GM12875 (cell line): ENCODE measurements around the gene NHERF2.
A peak's percentile ranks its signal among the peaks of the same experiment; 100 is the strongest.

Source experiments
- H3K4me3 ChIP-seq: one replicate; pipeline ENCODE4 v1.5.1; 2011; ENCODE audit warnings: low read depth, low read length, control low read depth
- TF ChIP-seq, protein P1 (sequence below): IDR thresholded peaks from 2 replicates; pipeline ENCODE4 v1.5.1; 2011; ENCODE audit warnings: low read depth, mild to moderate bottlenecking, control low read depth, inconsistent platforms, low read length, moderate library complexity, borderline replicate concordance; ENCODE audit not compliant: insufficient read depth

Gene NHERF2

DNA sequence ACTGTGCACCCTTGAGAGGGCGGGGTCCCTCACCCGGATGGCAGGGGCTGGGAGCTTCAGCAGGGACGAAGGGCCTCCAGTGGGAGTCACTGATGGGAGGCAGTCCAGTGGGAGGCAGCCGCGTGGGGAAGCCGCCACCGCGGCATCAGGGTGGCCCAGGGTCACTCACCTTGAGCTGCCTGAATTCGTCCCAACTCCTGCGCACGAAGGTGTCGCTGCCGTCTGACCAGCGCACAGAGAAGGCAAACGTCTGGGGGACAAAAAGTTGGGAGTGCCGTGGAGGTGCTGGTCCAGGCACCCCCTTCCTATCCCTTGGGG lies 46.0 kb upstream of the NHERF2 start:
- H3K4me3 ChIP-seq: no peak overlapping the region
- TF ChIP-seq, protein P1, sequence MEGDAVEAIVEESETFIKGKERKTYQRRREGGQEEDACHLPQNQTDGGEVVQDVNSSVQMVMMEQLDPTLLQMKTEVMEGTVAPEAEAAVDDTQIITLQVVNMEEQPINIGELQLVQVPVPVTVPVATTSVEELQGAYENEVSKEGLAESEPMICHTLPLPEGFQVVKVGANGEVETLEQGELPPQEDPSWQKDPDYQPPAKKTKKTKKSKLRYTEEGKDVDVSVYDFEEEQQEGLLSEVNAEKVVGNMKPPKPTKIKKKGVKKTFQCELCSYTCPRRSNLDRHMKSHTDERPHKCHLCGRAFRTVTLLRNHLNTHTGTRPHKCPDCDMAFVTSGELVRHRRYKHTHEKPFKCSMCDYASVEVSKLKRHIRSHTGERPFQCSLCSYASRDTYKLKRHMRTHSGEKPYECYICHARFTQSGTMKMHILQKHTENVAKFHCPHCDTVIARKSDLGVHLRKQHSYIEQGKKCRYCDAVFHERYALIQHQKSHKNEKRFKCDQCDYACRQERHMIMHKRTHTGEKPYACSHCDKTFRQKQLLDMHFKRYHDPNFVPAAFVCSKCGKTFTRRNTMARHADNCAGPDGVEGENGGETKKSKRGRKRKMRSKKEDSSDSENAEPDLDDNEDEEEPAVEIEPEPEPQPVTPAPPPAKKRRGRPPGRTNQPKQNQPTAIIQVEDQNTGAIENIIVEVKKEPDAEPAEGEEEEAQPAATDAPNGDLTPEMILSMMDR: no peak

DNA sequence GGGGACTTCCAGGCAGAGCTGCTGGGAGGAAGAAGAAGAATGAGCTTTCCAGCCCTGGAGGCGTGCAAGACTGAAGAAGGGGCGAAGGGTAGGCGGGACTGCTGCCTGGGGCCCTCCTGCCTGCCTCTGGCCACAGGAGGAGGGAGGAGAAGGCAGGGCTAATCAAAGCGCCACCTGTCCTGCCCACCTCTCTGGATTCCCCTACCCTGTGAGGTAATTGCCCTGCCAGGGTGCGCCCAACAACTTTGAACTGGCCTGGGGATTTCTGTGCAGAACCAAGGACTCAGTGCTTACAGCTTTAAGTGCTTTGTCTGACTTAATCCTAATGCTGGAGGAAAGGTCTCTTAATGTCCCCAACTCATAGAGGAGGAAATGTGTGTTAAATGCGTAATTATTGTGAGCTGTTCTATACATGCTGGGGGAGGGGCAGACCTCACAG lies 45.3 kb upstream of the NHERF2 start, which contains the start of gene NOXO1:
NOXO1 (minus strand) TSS at position 72 of the 439 bp plus-strand sequence. CDS start 290 bp downstream, outside the sequence.
- no peak within 1 kb of the TSS for H3K4me3 ChIP-seq
- TF ChIP-seq, protein P1: no peak

DNA sequence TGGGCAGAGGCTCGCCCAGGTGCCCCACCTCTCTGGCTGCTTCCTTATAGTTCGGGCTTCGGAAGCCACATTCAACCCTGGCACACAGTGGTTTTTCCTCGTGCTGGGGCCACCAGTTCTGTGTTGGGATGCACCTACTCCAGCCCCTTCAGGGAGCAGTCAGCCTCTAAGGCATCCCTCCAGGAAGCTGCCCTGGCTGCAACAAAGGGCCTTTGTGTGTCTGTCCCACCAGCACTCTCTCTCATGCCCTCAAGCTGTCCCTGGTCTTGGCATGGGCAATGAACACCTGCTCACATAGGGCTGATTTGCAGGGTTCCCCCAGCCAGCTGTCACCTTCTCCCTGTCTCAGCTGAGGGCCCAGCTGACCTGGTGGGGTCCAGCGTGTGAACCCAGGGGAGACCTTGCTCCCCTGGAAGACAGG lies 44.7 kb upstream of the NHERF2 start:
- H3K4me3 ChIP-seq: no peak overlapping the region
- TF ChIP-seq, protein P1: no peak

DNA sequence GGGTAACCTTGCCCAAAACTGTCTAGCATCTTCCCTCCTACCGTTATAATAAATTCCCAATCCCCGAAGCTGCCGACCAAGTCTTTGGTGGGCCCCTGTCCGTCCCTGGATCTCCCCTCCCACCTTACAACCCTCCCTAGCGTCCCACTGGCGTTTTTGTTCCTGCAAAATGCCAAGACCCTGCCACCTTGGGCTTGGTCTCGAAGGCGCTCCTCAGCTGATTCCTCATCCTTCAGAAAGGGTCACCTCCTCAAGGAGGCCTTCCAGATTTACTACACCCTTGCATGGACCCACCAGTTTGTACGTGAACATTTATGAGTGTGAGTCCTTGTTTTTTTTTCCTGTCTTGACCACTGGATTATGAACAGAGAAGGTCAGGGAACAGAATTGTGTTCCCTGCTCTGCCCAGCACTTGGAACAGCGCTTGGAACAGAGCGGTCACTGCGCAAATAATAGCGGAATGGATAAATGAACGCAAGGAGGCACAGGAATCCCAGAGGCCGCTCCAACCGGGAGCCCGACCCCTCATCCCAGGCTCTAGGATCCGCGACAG lies 43.6 kb upstream of the NHERF2 start:
- TF ChIP-seq, protein P1: peak; percentile 26; the same call in 1 of the 2 replicates
- H3K4me3 ChIP-seq: no peak overlapping the region

DNA sequence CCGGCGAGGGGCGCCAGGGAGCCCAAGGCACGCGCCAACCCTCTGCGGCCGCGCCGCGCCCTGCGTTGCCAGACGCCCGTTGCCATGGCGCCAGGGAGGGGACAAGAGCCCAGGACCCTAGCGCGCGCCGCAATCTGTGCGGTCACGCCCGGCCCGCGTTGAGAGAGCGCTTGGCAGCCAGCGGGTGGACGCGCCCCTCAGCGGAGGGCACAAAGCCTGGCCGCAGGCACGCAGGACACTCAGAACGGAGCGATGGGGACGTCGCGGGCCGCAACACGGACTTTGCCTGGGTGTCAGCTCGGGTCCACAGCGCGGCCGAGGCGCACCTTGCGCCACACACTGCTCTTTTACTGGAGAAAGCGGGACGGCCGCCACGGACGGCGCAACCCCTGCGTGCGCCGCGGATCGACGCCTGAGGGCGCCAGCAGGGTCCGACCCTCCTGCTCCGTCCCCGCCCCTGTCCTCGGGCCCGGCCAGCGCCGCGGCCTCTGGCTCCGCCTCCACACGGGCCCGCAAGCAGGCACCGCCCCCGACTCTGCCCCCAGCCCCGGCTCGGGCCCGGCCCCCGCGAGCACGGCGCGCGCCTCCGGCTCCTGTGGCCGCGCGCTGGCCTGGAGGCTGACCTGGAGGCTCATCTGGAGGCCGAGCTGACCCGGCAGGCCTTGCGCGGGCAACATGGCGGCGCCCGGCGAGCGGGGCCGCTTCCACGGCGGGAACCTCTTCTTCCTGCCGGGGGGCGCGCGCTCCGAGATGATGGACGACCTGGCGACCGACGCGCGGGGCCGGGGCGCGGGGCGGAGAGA lies 43.0 kb upstream of the NHERF2 start, which contains the start of gene GFER:
GFER (plus strand) TSS at position 650 of the 803 bp plus-strand sequence; CDS start at position 676, 26 bp downstream.
- peak within 1 kb of the TSS; percentile 63 for H3K4me3 ChIP-seq
- TF ChIP-seq, protein P1: peak; percentile 55

DNA sequence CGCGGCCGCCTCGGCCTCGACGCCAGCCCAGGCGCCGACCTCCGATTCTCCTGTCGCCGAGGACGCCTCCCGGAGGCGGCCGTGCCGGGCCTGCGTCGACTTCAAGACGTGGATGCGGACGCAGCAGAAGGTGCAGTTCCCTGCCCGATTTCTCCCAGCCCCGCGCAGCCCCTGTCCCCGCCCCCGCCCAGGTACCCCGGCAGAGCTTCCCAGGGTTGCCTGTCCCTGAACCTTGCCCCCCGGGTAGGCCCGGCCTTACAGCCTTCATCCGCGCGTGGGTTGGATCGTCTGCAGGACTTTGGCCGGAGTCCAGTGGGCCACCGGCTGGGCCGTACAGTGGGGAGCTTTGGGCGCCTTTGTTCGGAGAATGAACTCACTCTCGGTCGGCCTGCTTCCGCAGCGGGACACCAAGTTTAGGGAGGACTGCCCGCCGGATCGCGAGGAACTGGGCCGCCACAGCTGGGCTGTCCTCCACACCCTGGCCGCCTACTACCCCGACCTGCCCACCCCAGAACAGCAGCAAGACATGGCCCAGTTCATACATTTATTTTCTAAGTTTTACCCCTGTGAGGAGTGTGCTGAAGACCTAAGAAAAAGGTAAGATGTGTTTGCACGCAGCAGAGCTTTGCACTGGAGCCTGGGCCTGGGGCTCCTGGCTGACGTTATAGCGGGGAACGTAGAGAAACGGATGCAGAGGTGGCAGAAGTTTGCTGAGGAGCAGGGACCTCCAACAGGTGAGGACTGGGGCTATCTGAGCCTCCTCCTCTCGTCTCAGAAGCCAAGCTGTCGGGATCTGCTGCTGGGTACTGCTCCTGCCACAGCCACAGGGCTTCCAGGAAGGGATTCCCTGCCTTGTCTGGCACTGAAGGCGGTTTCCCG lies 42.1 kb upstream of the NHERF2 start:
- TF ChIP-seq, protein P1: no peak
- peak overlapping the region; percentile 63 for H3K4me3 ChIP-seq
